ENCODE data around the gene NPAS3.

Gene NPAS3

DNA sequence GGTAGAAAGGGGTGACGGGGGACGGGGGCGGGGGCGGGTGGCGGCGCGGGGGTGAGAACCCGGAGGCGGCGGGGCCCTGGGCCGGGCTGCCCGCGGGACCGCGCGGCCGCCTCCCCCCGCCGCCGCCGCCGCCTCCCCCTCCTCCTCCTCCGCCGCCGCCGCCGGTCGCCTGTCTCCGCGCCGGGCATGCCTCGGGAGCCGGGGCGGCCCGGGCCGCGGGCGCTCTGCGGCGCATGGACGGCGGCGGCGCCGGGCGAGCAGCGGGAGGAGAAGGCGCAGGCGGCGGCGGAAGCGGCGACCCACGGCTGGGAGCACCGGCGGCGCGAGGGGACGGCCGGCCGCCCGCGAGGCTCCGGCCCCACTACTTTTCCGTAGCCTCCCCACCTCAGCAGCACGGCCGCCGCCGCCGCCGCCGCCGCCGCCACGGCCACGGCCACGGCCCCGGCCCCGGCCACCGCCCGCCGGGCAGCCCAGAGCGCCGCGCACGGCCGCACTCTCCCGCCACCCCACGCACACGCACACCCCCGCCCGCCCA lies at the start of gene NPAS3:
Gene NPAS3 (plus strand): TSS at position 161 of the 535 bp plus-strand sequence.
- DNase-seq (ENCODE audit: low read depth): no peak

DNA sequence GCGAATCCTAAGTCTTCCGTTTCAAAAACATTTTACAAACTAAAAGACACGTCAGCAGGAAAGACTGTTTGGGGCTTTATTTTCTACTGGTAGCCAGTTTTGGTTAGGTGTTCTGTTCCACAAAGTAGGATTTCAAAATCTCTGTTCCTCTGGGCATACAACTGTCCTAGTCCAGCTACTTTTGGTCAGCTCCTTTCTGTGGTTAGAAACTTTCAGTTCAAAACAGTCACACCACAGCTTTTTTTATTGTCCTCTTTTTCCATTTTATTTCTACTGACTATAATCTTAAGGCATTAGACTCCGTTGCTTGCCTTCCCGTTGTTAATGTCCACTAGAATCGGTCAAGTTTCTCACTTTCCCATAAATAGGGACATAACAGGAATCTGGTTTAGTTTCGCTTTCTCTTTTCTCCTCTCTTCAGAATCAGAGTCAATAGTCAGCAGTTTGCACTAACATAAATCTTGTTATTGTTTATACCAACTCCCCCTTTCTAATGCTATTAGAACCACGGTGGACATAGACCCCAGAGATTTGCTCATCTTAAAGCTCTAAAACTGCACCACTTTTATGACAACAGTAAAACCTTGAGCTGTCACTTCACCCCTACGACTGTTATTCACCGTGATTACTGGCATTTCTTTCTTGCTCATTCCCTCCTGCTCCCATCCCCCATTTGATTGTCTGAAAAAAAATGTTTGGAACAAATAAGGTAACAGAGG lies 41.5 kb upstream of the NPAS3 start:
- DNase-seq (ENCODE audit: low read depth): peak; percentile 34

DNA sequence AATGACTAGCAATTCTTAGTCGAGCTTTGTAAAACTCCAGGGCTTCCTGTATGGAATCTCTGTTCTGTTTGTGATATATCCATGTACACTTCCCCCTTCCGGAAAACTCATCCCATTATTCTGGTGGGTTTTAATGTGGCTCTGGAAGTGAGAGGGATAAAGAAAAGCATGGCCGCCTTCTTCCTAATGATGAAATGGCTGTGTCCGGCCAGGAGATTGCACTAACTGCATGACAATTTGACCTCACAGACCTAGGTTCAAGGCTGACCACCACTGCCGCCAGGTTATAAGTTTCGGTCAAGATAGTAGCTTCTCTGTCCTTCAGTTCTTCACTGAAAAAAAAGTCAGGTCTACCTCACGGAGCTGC lies 41.0 kb upstream of the NPAS3 start:
- DNase-seq (ENCODE audit: low read depth): no peak

DNA sequence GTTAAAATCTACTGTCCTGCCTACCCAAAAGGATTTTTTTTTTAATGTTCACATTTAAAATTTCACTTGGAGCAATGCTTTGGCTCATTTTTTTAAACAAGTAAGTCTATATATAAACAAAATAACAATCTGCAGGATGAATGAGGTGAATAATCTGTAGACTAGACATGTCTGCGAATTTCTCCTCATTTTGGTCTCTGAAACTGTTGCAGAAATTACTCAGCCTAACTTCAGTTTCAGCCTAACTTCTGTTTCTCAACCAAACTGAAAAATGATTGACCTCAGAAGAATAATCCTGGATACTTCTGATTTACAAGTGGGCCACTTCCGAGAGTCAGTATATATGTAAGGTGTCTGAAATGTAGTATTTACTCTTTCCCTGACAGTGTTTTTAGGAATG lies 39.8 kb upstream of the NPAS3 start:
- no peak for DNase-seq (ENCODE audit: low read depth)

- DNase-seq (ENCODE audit: low read depth): peak; percentile 54
Measured at GRCh38 chr14:32900547-32900946, 38.1 kb upstream of the NPAS3 start.

DNA sequence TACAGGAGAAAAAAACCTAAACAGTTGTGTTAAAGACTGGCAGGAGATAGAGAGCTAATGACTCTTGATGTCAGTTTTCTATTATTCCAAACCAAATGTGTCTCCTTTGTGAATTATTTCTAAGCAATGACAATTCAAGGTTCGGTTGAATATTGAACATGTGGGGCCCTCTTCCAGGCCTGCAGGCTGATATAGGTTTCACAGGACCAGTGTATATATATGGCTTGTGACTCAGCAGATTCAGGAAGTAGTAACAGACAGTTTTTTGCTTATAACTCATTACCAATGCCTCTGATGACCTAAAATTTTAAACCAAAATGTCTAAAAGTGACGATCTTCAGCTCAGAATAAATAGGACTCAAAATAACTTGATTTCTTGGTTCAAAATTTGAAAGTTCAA lies 33.7 kb upstream of the NPAS3 start:
- no peak for DNase-seq (ENCODE audit: low read depth)

GRCh38 chr14:32906672-32907071 lies 32.0 kb upstream of the NPAS3 start:
- DNase-seq (ENCODE audit: low read depth): no peak

DNA sequence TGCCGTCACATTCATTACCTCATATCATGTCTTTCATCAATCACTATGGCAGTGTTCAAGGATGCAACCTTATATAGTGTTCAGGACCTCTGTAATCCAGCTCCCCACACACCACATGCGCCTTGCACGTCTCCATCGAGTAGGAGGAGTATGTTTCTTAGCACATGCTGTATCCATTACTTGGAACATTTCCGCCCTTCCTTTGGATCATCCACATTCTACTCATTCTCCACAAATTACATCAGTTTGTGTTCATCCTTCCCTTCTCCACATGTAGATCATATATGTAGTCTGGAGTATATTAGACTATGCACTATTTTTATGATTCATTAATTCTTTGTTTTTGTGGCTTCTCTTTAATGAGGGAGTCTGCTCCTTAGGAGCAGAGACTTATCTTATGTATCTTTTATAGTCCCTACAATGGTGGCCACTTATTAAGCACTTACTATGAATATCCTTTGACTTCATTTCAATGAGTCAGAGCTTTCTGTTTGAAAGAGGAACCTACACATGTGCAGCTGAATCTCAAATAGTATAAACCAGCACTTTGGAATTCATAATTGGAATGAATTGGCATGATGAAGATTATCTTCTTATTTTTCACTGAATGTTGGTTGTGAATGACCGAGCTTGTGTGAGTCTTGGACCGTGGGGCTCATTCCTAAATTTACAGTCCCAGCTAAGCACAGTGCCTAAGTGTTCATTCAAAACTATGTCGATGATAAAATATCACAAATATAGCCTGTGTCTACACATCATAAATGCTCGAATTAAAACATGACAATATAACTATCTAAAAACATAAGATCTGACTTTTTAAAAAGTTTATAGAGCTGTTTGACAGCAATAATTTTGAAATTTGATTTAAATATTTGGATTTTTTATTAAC lies 30.2 kb upstream of the NPAS3 start:
- DNase-seq (ENCODE audit: low read depth): no peak

DNA sequence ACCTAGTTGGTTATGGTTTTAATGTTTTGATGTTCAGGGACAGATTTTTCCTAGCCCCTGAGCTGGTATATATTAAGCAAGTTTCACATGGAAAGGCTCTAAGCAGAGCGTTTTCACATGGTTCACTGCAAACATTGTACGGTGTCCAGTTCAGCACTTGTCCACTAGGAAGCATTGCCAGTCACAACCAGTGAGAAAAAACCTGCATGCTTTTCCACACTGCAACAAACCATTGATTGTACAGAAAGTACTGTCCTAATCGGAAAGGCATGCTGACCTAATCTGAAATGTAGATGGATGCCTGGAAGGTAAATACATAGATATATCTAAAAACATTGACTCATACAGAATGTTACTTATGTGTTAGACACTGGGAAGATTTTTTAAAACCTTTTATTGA lies 25.0 kb upstream of the NPAS3 start:
- DNase-seq (ENCODE audit: low read depth): no peak

DNA sequence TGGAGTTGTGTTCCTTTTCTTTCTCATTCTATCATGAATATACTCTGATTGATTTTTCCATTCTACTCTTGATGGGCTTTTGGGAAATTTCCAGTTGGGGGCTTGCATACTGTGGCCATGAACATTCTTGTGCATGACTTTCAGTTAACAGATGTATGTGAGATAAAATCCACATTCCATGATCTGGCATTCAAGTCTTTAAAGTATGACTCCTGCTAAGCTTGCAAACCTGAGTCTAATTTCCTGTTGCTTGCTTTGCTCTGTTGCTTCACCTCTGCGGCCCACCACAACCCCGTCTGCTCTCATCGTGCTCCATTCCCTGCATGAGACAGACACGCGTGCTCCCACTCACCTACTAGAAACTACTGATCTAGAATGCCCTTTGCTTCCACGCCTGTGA lies 24.3 kb upstream of the NPAS3 start:
- no peak for DNase-seq (ENCODE audit: low read depth)

DNA sequence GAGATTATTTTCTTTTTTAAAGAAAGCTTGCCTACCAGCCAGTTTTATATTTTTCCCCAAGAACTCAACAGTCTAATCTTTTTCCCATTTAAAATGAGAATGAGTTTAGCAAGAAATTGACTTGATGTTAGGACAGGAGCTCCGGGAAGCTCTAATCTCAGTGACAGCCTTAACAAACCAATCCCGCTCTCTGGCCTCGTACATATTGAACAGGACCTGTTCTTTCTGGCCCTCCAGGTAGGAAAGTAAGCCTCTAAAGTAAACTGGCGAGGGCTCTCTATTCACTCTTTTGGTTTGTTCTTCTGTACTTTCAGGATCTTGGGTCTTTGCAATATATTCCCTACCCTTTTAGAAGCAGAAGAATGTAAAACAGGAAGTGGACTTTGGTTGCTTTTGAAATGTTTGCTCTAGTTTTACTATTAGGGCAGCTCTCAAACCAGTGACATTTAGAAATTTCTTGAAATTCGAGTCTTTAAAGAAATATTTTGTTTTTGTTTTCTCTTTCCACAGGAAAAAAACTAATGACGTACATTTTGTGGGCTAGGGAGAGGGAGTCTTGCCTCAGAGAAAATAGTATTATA lies 17.9 kb upstream of the NPAS3 start:
- no peak for DNase-seq (ENCODE audit: low read depth)

- DNase-seq (ENCODE audit: low read depth): no peak
Measured at GRCh38 chr14:32925439-32925838, 13.2 kb upstream of the NPAS3 start.

- no peak for DNase-seq (ENCODE audit: low read depth)
Measured at GRCh38 chr14:32932302-32932913, 6.3 kb upstream of the NPAS3 start.

GRCh38 chr14:32932914-32933628 lies 5.6 kb upstream of the NPAS3 start:
- no peak for DNase-seq (ENCODE audit: low read depth)

DNA sequence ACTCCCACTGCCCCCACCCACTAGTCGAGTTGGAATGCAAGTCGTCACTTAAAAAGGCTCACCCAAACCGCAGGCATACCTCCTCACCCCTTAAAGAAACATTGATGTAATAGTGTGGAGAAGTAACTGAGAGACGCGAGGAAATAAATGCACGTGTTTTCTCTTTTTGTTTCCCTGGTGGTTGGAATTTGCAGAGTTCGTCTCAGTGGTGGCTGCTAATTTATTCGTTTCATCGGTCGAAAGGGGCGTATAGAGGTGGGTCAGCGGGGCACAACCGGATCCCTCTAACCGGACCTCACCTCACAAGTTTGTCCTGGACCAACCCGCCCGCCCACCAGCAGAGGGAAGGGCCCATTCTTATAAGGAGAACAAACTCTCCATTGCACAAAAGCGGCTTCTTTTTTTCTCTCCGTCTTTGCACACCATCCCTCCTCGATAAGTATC lies 5.0 kb upstream of the NPAS3 start:
- DNase-seq (ENCODE audit: low read depth): no peak

- DNase-seq (ENCODE audit: low read depth): no peak
Measured at GRCh38 chr14:32934073-32934880, 4.4 kb upstream of the NPAS3 start.

DNA sequence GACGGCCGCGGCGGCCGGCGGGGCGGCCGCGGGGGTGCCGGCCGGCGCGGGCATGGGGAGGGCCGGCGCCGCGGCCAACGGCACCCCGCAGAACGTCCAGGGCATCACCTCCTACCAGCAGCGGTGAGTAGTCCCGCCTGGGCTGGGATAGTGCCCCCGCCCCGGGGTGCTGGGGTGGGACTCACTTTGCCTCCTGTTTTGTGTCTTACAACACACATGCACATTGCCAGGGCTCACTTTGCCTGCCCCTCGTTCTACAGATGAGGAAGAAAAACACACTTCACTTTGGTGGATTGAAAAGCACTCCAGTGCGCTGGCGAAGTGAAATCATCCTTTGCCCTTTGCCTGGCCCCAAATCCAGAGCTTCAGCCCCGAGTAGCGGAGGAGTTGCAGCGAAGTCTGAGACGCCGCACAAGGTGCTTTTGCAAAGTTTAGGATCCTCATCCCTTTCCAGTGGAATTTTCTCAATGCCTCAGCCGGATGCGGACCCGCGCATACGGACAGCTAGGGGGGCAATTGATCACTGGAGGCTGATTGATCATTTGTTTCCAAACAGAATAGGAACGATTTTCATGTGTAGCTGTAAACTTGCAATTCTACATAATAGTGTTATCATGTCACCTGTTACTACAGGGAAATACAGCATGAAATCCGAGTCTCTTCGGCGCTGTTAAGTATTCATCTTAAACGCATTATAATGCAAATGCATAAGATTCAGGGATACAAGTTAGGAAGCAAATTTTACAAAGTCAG lies 3.6 kb upstream of the NPAS3 start:
- DNase-seq (ENCODE audit: low read depth): no peak

GRCh38 chr14:32939254-32940065 lies 781 bp downstream of the NPAS3 start:
- DNase-seq (ENCODE audit: low read depth): peak; percentile 37

DNA sequence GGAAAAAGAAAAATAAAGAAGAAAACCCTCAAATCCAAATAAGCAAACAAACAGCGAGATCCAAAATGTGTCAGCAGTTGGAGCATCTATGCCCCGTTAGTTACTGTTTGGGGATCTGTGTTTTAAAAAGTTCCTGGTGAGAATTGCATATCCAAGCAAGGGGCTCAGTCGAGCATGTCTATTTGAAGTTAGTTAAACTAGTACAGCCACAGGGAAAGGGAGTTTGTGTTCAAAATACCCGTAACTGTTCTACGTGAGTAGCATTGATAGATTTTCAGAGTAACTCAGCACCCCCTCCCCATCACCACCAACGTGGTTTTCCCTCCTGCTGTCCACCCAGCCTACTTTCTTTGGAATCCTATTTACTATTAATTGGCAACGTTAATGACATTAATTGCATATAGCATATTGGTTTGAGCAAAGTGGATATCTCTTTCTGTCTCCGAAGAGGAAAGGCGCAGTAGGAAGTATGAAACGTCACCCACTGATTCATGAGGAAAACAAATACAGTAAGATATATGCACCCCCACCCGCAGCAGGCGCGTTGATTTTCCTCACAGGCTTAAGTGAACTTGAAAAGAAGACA lies 1.5 kb downstream of the NPAS3 start:
- DNase-seq (ENCODE audit: low read depth): no peak
